GM12878 (cell line): ENCODE measurements around the gene GEMIN7. TPM values are rescaled to one million over a fixed set of nuclear protein-coding genes. Genes with fewer than 3 reads are reported as not detected.

Source experiments
- ATAC-seq: fragments of 200-7000 bp; cut with Tn5 transposase; 3 replicates; pipeline ENCODE4 v1.9.1; 2020; ENCODE audit warnings: mild to moderate bottlenecking, moderate library complexity
- BruUV-seq: library from RNA; stranded (reverse); fragments of 400-500 nt; replicated peaks from 2 replicates; lab custom pipeline; 2021; lab: Mats Ljungman, UMichigan
- CTCF ChIA-PET: fragments of 300-600 bp; sonication (Branson Sonifier 250); formaldehyde crosslinking; extraction: SDS; loops from one replicate; lab custom pipeline; 2021; ENCODE audit warnings: inconsistent platforms; lab: Yijun Ruan, JAX
- POLR2A ChIA-PET: fragments of 350-600 bp; formaldehyde crosslinking; extraction: SDS; loops from one replicate; lab custom pipeline; 2021; ENCODE audit warnings: inconsistent platforms; lab: Charles Lee
- RAD21 ChIA-PET: fragments of 300-600 bp; sonication (Branson Sonifier 250); formaldehyde crosslinking; loops from one replicate; lab custom pipeline; 2023; ENCODE audit warnings: antibody characterized with exemption; ENCODE audit not compliant: unreplicated experiment; lab: Charles Lee
- SMC1A ChIA-PET: fragments of 300-600 bp; sonication (Branson Sonifier 250); formaldehyde crosslinking; loops from one replicate; lab custom pipeline; 2023; ENCODE audit not compliant: unreplicated experiment, uncharacterized antibody; lab: Charles Lee
- DNase-seq: peaks from one replicate; pipeline ENCODE4 v3.0.0-alpha.2; 2011; ENCODE audit warnings: low read depth, low spot score
- FAIRE-seq: peaks from 3 replicates; lab custom pipeline; 2011; peaks lifted over from hg19 to GRCh38; lab: Jason Lieb, UNC
- H2AFZ ChIP-seq: 2 replicates; pipeline ENCODE4 v1.6.0; 2011; ENCODE audit warnings: low read depth, low read length, control low read depth; ENCODE audit not compliant: control insufficient read depth
- H3K27ac ChIP-seq: 2 replicates; pipeline ENCODE4 v1.5.1; 2011; ENCODE audit warnings: control low read depth; ENCODE audit not compliant: control insufficient read depth, insufficient read depth
- H3K27me3 ChIP-seq, 2 experiments: replicated peaks in 1 of 2; 2 replicates each; pipeline versions ENCODE4 v1.6.0 to v1.6.1; 2011; ENCODE audit warnings: low read length in 1 of 2; ENCODE audit not compliant: control insufficient read depth in 2 of 2, insufficient read depth in 2 of 2
- H3K36me3 ChIP-seq, 2 experiments: 2 replicates each; pipeline ENCODE4 v1.5.1; 2011; ENCODE audit warnings: low read length in 1 of 2; ENCODE audit not compliant: control insufficient read depth in 2 of 2, insufficient read depth in 2 of 2
- H3K4me1 ChIP-seq: 2 replicates; pipeline ENCODE4 v1.6.1; 2011; ENCODE audit warnings: mild to moderate bottlenecking, low read length, moderate library complexity, mixed read lengths; ENCODE audit not compliant: control insufficient read depth, insufficient read depth
- H3K4me2 ChIP-seq: 2 replicates; pipeline ENCODE4 v1.6.0; 2011; ENCODE audit warnings: control low read depth; ENCODE audit not compliant: control insufficient read depth, insufficient read depth
- H3K4me3 ChIP-seq: fragments of 200-600 bp; sonication (generic); 2 replicates; pipeline ENCODE4 v1.5.1; 2016
- H3K79me2 ChIP-seq: 2 replicates; pipeline ENCODE4 v1.6.0; 2011; ENCODE audit warnings: low read length; ENCODE audit not compliant: control insufficient read depth, insufficient read depth
- H3K9ac ChIP-seq: 2 replicates; pipeline ENCODE4 v1.8.0; 2011; ENCODE audit warnings: low read length, control low read depth, mixed read lengths; ENCODE audit not compliant: control insufficient read depth, insufficient read depth
- H3K9me3 ChIP-seq: replicated peaks from 3 replicates; pipeline ENCODE4 v1.5.1; 2011; ENCODE audit warnings: mild to moderate bottlenecking, low read length; ENCODE audit not compliant: control insufficient read depth, insufficient read depth
- H4K20me1 ChIP-seq: 2 replicates; pipeline ENCODE4 v1.6.0; 2011; ENCODE audit not compliant: control insufficient read depth, insufficient read depth
- CHD2 ChIP-seq: IDR thresholded peaks from 2 replicates; pipeline ENCODE4 v1.6.1; 2011; ENCODE audit warnings: low read depth, low read length, improper control_type of control experiment, borderline replicate concordance
- FOXK2 ChIP-seq: fragments of 450-650 bp; IDR thresholded peaks from 2 replicates; pipeline ENCODE4 v1.6.1; 2017; ENCODE audit warnings: mild to moderate bottlenecking, moderate library complexity
- MTA2 ChIP-seq: fragments of 450-650 bp; IDR thresholded peaks from 2 replicates; pipeline ENCODE4 v1.6.1; 2016; ENCODE audit warnings: low read depth, mild to moderate bottlenecking, moderate library complexity
- NR2C1 ChIP-seq: fragments of 450-650 bp; IDR thresholded peaks from 2 replicates; pipeline ENCODE4 v1.6.1; 2017; ENCODE audit warnings: antibody characterized with exemption, mild to moderate bottlenecking, moderate library complexity
- SIN3A ChIP-seq: IDR thresholded peaks from 2 replicates; pipeline ENCODE4 v1.6.1; 2012; ENCODE audit warnings: low read depth, low read length, improper control_type of control experiment
- SMC3 ChIP-seq: IDR thresholded peaks from 2 replicates; pipeline ENCODE4 v1.6.1; 2011; ENCODE audit warnings: low read length, improper control_type of control experiment, borderline replicate concordance
- WGBS: methylation state at CpG from one replicate; pipeline ENCODE4 v1.1.6; 2016; ENCODE audit warnings: low lambda C conversion rate; ENCODE audit not compliant: insufficient replicate concordance, insufficient coverage; ENCODE audit errors: missing lambda C conversion rate; 5-methylcytosine and 5-hydroxymethylcytosine counted together
- in situ Hi-C: fragments of 300-500 bp; cut with MboI; formaldehyde crosslinking; loops from 9 replicates; pipeline ENCODE4 v1.14.3; 2018; ENCODE audit warnings: mixed read lengths
- intact Hi-C: fragments of 100-400 bp; cut with micrococcal nuclease; formaldehyde crosslinking; loops from one replicate; pipeline ENCODE4 v1.14.2; 2022; ENCODE audit not compliant: unreplicated experiment
- polyA plus RNA-seq, 11 experiments: library from polyadenylated mRNA; depleted of rRNA in 4 of 11; unstranded in 6 of 11; stranded (reverse) in 5 of 11; fragments of >200 nt; fragmentation: Nextera tagmentation in 4 of 11; fragmentation: Illumina TruSeq in 1 of 11; extraction: Ambion mirVana in 4 of 11; extraction: Trizol in 1 of 11; gene quantifications; 1 replicate in 1 of 11; 2 replicates in 10 of 11; pipeline versions ENCODE4 v1.2.1 to v1.2.3, GENCODE V29; 2011 to 2016; ENCODE audit warnings: inconsistent platforms in 2 of 11, missing spikeins in 2 of 11, low read depth in 1 of 11
- total RNA-seq, 4 experiments: library from RNA; depleted of rRNA in 3 of 4; stranded (reverse); fragments of >200 nt in 3 of 4; fragmentation: Illumina TruSeq in 1 of 4; extraction: Trizol in 1 of 4; gene quantifications; 2 replicates each; pipeline versions ENCODE4 v1.2.1 to v1.2.3, GENCODE V29; 2013 to 2021
- TF ChIP-seq, protein P1 (sequence below): fragments of 450-650 bp; IDR thresholded peaks from 2 replicates; pipeline ENCODE4 v1.6.1; 2014; ENCODE audit warnings: mild to moderate bottlenecking
- TF ChIP-seq, protein P2 (sequence below): IDR thresholded peaks from 2 replicates; pipeline ENCODE4 v1.6.1; 2011; ENCODE audit warnings: borderline replicate concordance, low read depth, mild to moderate bottlenecking, moderate library complexity, mixed read lengths, low read length; ENCODE audit not compliant: insufficient read depth; ENCODE audit errors: extremely low read length
- TF ChIP-seq, protein P3 (sequence below): fragments of 450-650 bp; IDR thresholded peaks from 2 replicates; pipeline ENCODE4 v1.6.1; 2017; ENCODE audit warnings: mild to moderate bottlenecking, moderate library complexity
- TF ChIP-seq, protein P4 (sequence below): fragments of 450-650 bp; conservative IDR thresholded peaks from 2 replicates; pipeline ENCODE4 v1.6.1; 2017; ENCODE audit warnings: mild to moderate bottlenecking, moderate library complexity

Gene GEMIN7
- total and polyA plus RNA-seq, 10 of the 15 experiments (the other 5 are each of a cell fraction or from before 2014, with no cell fraction given) = 21.1 to 76.7 (median 44.9) TPM

DNA sequence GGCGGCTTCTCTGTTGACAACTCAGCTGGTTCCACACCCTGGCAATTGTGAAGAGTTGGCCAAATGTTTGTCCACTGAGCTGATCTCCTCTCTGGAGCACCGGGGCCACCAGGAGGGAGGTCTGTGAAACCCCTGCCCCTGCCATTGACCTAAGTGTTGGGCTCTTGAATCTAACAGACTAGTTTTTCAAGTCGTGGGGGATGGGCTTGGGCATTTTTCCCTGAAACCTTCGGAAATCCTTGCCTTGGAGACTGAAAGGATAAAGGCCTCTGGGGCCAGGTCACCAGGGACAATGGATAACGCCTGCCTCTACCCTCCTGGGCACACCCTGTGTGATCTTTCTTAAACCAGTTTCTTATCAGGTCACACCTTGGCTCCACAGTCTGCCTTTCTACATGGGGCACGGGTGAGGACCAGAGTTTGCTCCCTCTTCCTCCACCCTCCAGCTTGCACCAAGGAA, 881 bp downstream of the GEMIN7 start:
- peak overlapping the region; percentile 89 for H3K4me3 ChIP-seq
- ChIA-PET RAD21 (interaction anchor here (0.6 to 2.5 kb wide), 2 partner anchors 12 to 56 kb away, joined by 3 to 19 read pairs; partner anchors contain the start of gene PPP1R37), CTCF (interaction anchor here (0.9 to 3.5 kb wide), 6 partner anchors 12 to 56 kb away, joined by 3 to 19 read pairs (median 5); partner anchors contain the start of gene PPP1R37), POLR2A (interaction anchor here (0.6 to 3.3 kb wide), 7 partner anchors 12 to 79 kb away, joined by 3 to 36 read pairs (median 5); partner anchors contain the start of genes CLASRP, PPP1R37 and RELB), SMC1A (interaction anchor here (0.9 to 1.9 kb wide), 5 partner anchors 10 to 57 kb away, joined by 3 to 7 read pairs (median 6); partner anchors contain the start of genes CLASRP and PPP1R37)
- TF ChIP-seq SMC3 (no peak), SIN3A (peak; percentile 41; the same call in 1 of the 2 replicates), FOXK2 (peak; percentile 66), MTA2 (0 out of 2 replicates have a peak, but pooled peaks have one; percentile 9), CHD2 (peak; percentile 28; the same call in 1 of the 2 replicates), NR2C1 (no peak)
- TF ChIP-seq, protein P1, sequence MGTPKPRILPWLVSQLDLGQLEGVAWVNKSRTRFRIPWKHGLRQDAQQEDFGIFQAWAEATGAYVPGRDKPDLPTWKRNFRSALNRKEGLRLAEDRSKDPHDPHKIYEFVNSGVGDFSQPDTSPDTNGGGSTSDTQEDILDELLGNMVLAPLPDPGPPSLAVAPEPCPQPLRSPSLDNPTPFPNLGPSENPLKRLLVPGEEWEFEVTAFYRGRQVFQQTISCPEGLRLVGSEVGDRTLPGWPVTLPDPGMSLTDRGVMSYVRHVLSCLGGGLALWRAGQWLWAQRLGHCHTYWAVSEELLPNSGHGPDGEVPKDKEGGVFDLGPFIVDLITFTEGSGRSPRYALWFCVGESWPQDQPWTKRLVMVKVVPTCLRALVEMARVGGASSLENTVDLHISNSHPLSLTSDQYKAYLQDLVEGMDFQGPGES = no peak
- TF ChIP-seq, protein P2, sequence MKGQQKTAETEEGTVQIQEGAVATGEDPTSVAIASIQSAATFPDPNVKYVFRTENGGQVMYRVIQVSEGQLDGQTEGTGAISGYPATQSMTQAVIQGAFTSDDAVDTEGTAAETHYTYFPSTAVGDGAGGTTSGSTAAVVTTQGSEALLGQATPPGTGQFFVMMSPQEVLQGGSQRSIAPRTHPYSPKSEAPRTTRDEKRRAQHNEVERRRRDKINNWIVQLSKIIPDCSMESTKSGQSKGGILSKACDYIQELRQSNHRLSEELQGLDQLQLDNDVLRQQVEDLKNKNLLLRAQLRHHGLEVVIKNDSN = no peak
- TF ChIP-seq, protein P3, sequence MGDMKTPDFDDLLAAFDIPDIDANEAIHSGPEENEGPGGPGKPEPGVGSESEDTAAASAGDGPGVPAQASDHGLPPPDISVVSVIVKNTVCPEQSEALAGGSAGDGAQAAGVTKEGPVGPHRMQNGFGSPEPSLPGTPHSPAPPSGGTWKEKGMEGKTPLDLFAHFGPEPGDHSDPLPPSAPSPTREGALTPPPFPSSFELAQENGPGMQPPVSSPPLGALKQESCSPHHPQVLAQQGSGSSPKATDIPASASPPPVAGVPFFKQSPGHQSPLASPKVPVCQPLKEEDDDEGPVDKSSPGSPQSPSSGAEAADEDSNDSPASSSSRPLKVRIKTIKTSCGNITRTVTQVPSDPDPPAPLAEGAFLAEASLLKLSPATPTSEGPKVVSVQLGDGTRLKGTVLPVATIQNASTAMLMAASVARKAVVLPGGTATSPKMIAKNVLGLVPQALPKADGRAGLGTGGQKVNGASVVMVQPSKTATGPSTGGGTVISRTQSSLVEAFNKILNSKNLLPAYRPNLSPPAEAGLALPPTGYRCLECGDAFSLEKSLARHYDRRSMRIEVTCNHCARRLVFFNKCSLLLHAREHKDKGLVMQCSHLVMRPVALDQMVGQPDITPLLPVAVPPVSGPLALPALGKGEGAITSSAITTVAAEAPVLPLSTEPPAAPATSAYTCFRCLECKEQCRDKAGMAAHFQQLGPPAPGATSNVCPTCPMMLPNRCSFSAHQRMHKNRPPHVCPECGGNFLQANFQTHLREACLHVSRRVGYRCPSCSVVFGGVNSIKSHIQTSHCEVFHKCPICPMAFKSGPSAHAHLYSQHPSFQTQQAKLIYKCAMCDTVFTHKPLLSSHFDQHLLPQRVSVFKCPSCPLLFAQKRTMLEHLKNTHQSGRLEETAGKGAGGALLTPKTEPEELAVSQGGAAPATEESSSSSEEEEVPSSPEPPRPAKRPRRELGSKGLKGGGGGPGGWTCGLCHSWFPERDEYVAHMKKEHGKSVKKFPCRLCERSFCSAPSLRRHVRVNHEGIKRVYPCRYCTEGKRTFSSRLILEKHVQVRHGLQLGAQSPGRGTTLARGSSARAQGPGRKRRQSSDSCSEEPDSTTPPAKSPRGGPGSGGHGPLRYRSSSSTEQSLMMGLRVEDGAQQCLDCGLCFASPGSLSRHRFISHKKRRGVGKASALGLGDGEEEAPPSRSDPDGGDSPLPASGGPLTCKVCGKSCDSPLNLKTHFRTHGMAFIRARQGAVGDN = peak; percentile 74; the same call in 1 of the 2 replicates
- TF ChIP-seq, protein P4, sequence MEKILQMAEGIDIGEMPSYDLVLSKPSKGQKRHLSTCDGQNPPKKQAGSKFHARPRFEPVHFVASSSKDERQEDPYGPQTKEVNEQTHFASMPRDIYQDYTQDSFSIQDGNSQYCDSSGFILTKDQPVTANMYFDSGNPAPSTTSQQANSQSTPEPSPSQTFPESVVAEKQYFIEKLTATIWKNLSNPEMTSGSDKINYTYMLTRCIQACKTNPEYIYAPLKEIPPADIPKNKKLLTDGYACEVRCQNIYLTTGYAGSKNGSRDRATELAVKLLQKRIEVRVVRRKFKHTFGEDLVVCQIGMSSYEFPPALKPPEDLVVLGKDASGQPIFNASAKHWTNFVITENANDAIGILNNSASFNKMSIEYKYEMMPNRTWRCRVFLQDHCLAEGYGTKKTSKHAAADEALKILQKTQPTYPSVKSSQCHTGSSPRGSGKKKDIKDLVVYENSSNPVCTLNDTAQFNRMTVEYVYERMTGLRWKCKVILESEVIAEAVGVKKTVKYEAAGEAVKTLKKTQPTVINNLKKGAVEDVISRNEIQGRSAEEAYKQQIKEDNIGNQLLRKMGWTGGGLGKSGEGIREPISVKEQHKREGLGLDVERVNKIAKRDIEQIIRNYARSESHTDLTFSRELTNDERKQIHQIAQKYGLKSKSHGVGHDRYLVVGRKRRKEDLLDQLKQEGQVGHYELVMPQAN = peak; percentile 76
- H3K4me2 ChIP-seq = peak overlapping the region; percentile 98
- no peaks in the 10 kb centered on the region for H3K27me3 ChIP-seq
- DNase-seq (no peak), FAIRE-seq (no peak), ATAC-seq (no peak)
- H3K79me2 ChIP-seq = peaks cover 65% of the 10 kb centered on the region
- intact Hi-C loops = loop anchor here (1.0 to 10.0 kb wide), 5 partner anchors 13 to 395 kb away; partner anchors contain the start of genes BLOC1S3, PPP1R37 and TRAPPC6A
- peaks cover 16% of the 10 kb centered on the region for H3K4me1 ChIP-seq
- H4K20me1 ChIP-seq = no peaks in the 10 kb centered on the region
- in situ Hi-C loops = no loop called here
- TSS peak; percentile 75 for BruUV-seq
- WGBS = 1% methylated on average over 6 of the region's 6 CpGs
- peaks cover 2 to 10% of the 10 kb centered on the region in 2 experiments; a peak in 3 of 4 replicates for H3K36me3 ChIP-seq
- H3K9ac ChIP-seq = peak overlapping the region; percentile 98
- no peaks in the 10 kb centered on the region for H3K9me3 ChIP-seq
- no peak overlapping the region for H2AFZ ChIP-seq
- peak overlapping the region; percentile 95 for H3K27ac ChIP-seq
